GM18505 (cell line): Measurements from ENCODE around the gene ZZZ3.
"Not testable (repeated sequence)": the region's sequence is repeated elsewhere in the genome, so short reads cannot be mapped to it uniquely, and the experiment has no call there.

Source experiments
- ATAC-seq: cut with Tn5 transposase; IDR thresholded peaks from one replicate; pipeline ENCODE4 v1.9.1; 2021; ENCODE audit not compliant: unreplicated experiment
- POLR2A ChIP-seq: IDR thresholded peaks from 4 replicates; pipeline ENCODE4 v1.6.1; 2011; ENCODE audit warnings: borderline replicate concordance; ENCODE audit not compliant: insufficient read depth, insufficient read length; ENCODE audit errors: extremely low read depth

ZZZ3 gene

GRCh38 chr1:77659879-77660593, 22.4 kb downstream of the ZZZ3 start:
- no peak for ATAC-seq
- no peak for TF ChIP-seq POLR2A

- no peak for ATAC-seq
- TF ChIP-seq POLR2A = no peak
Observed at GRCh38 chr1:77658271-77658670, 24.2 kb downstream of the ZZZ3 start.

GRCh38 chr1:77655431-77655974, 27.0 kb downstream of the ZZZ3 start:
- no peak for TF ChIP-seq POLR2A
- no peak for ATAC-seq

GRCh38 chr1:77652970-77653516, 29.4 kb downstream of the ZZZ3 start:
- ATAC-seq = no peak
- TF ChIP-seq POLR2A = no peak

- ATAC-seq = no peak
- no peak for TF ChIP-seq POLR2A
Observed at GRCh38 chr1:77652268-77652667, 30.2 kb downstream of the ZZZ3 start.

- no peak for ATAC-seq
Observed at GRCh38 chr1:77649127-77649526, 33.3 kb downstream of the ZZZ3 start.

GRCh38 chr1:77646224-77646623, 36.2 kb downstream of the ZZZ3 start:
- ATAC-seq = not testable (repeated sequence)

More at GRCh38 chr1:77649127-77649526, 33.3 kb downstream of the ZZZ3 start:
- TF ChIP-seq POLR2A = no peak

- TF ChIP-seq POLR2A = no peak
- no peak for ATAC-seq
Observed at GRCh38 chr1:77643456-77643855, 39.0 kb downstream of the ZZZ3 start.

GRCh38 chr1:77642941-77643340, 39.5 kb downstream of the ZZZ3 start:
- ATAC-seq = no peak
- no peak for TF ChIP-seq POLR2A

- TF ChIP-seq POLR2A = no peak
- ATAC-seq = no peak
Observed at GRCh38 chr1:77642196-77642595, 40.3 kb downstream of the ZZZ3 start.

- no peak for ATAC-seq
- TF ChIP-seq POLR2A = no peak
Observed at GRCh38 chr1:77639557-77640069, 42.8 kb downstream of the ZZZ3 start.

- TF ChIP-seq POLR2A = no peak
- no peak for ATAC-seq
Observed at GRCh38 chr1:77639056-77639455, 43.4 kb downstream of the ZZZ3 start.

- no peak for TF ChIP-seq POLR2A
- ATAC-seq = no peak
Observed at GRCh38 chr1:77636864-77637263, 45.6 kb downstream of the ZZZ3 start.
